Fibroblast of mammary gland (primary cell): ENCODE data around the gene COL4A1.

Experiments
- DNase-seq: peaks from one replicate; pipeline ENCODE4 v3.0.0-alpha.2; 2010; ENCODE audit warnings: low read depth
- H3K4me3 ChIP-seq: 2 replicates; pipeline ENCODE4 v1.5.1; 2011; ENCODE audit warnings: low read depth, mild to moderate bottlenecking, low read length, moderate library complexity; ENCODE audit not compliant: control insufficient read depth
- CTCF ChIP-seq: conservative IDR thresholded peaks from 2 replicates; pipeline ENCODE4 v1.5.1; 2011; ENCODE audit warnings: low read depth, low read length, inconsistent platforms; ENCODE audit not compliant: control insufficient read depth, insufficient read depth

COL4A1 gene

DNA sequence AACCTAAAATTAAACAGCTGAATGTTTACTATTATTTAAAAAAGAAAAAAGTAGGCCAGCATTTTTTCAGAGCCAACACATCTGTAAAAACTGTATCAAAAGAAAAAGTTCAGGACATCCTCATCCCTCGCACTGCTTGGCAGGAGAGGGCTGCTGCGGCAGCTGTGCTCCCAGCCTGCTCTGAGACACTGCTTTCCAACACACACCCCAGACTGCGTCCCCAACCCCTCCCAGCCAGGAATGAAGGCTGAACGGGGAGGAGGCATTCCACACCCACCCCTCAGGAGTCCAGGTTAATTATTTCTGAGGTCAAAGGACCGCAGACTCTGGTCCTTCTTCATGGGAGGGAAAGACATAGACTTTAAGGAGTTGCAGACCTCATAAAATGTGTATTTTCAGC lies 43.1 kb downstream of the COL4A1 start:
- H3K4me3 ChIP-seq = no peak overlapping the region
- TF ChIP-seq CTCF = no peak
- DNase-seq = no peak

GRCh38 chr13:110263404-110263803 lies 43.6 kb downstream of the COL4A1 start:
- no peak for DNase-seq
- no peak for TF ChIP-seq CTCF
- no peak overlapping the region for H3K4me3 ChIP-seq

DNA sequence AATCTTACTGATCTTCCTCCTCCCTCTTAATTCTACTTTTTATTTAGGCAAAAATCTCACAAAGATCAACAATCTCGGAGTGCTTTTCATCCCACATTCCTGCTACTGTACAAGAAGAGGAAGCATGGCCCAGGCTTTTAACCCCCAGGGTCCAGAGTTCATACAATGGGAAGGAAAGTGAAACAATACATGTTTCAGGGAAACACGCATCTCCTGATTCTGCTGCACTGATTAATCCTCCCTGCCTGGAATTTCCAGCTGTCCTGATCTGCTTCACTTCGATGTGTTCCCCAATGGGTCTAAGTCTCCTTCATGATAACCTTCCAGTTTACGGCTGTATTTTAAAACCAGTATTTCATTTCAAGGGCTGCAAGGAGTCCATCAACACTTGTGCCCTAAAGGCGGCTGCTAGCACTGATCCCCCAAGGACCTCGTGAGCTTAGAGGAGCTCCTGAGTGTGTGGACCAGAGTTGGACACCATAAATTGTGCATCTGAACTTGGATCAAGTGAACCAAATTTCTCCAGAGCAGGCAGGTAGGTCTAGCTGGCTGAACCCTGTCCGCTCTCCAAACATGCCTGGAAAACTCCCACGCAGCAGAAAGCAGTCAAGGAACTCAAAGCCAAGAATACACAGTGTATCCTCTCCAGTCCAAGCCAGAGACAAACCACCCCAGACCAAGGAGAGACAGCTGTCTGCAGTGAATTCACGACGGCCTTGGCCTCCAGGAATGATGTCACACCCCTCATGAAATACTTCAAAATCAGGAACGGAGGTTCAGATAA lies 44.3 kb downstream of the COL4A1 start:
- DNase-seq = no peak
- no peak for TF ChIP-seq CTCF
- H3K4me3 ChIP-seq = no peak overlapping the region

DNA sequence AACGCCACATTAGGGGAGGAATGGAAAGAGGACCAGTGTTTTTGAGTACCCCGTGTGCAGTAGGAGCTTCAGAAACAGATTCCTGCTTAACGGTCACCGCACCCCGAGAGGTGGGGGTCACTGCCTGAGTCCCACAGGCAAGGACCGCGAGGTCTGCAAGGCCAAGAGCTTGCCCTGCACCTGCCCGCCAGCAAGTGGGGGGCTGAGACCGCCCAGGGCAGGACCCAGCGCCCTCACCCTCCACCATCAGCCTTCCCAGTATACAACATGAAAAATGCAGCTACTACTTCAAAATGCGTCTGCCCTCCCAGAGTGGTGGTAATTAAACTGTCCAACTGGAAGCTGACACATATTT lies 44.9 kb downstream of the COL4A1 start:
- no peak for DNase-seq
- no peak overlapping the region for H3K4me3 ChIP-seq
- TF ChIP-seq CTCF = no peak

DNA sequence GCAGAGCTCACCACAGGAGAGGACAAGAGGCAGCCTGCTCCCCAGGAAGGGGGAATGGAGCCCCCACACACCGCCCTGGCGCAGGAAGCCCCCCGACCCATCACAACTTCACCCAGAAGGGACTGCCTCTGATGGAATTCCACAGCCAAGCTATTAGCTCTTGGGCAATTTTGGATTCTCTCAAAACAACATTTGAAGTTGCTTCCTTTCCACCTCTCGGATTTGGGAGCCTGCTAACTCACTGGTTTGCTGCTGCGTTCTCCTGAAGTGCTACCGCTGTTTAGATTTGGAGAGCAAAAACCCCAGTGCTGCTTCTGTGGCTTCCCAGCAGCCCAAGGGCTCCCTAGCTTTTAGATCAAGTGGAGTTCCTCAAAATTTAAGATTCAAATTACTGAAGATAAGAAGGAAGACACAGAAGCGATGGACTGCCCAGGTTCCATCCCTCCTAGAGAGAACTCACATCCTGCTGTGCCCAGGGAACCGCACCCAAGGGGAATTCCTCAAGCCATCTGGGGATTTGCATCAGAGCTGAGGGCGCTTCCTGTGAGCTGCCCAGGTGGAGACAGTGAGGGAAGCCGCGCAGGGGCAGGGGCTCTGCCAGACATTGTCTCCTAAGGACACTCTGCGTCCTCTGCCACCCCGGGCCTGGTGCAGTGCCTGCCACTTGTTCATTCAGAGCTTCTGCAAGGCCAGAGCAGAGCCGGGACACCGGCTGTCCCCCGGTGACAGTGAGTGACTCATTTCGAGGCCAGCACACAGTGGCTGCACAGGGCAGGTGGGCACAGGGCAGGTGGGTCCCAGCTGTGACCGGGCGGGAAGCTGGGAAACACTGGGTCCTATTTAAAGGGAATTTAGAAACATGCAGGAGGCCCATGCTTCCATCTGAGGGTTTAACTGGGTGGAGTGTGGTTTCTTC lies 45.5 kb downstream of the COL4A1 start:
- no peak for TF ChIP-seq CTCF
- DNase-seq = no peak

GRCh38 chr13:110259651-110260050 lies 47.3 kb downstream of the COL4A1 start:
- DNase-seq = peak; percentile 73
- no peak for TF ChIP-seq CTCF
- H3K4me3 ChIP-seq = peak overlapping the region; percentile 7

More for the DNA sequence above, 45.5 kb downstream of the COL4A1 start:
- no peak overlapping the region for H3K4me3 ChIP-seq
